CD14-positive monocyte (primary cell): ENCODE results near the gene CACNA1H. TPM values are rescaled to one million over a fixed set of nuclear protein-coding genes. Genes with fewer than 3 reads are reported as not detected.

ENCODE experiments used
- DNase-seq, 3 donors: peaks; one replicate each; pipeline ENCODE4 v3.0.0-alpha.2; 2011 to 2022
- H2AFZ ChIP-seq: 2 replicates; pipeline ENCODE4 v1.6.0; 2012; ENCODE audit warnings: mild to moderate bottlenecking, low read depth, low read length, inconsistent platforms; ENCODE audit not compliant: insufficient read depth, poor library complexity, severe bottlenecking
- H3K27ac ChIP-seq, 2 donors: 1 replicate in 1 of 2; 2 replicates in 1 of 2; pipeline ENCODE4 v1.5.1; 2012 to 2013; ENCODE audit warnings: low read length in 2 of 2, control low read depth in 1 of 2, inconsistent platforms in 1 of 2, low read depth in 1 of 2, mild to moderate bottlenecking in 1 of 2
- H3K27me3 ChIP-seq, 2 donors: one replicate each; pipeline versions ENCODE4 v1.6.0 to v1.6.1; 2011 to 2013; ENCODE audit warnings: low read length in 2 of 2; ENCODE audit not compliant: control insufficient read depth in 2 of 2, insufficient read depth in 2 of 2
- H3K36me3 ChIP-seq, 2 donors: replicated peaks in 1 of 2; 1 replicate in 1 of 2; 2 replicates in 1 of 2; pipeline versions ENCODE4 v1.5.1 to v1.6.1; 2012 to 2013; ENCODE audit warnings: low read length in 2 of 2, control low read depth in 1 of 2, inconsistent platforms in 1 of 2, mild to moderate bottlenecking in 1 of 2; ENCODE audit not compliant: insufficient read depth in 2 of 2, control insufficient read depth in 1 of 2
- H3K4me1 ChIP-seq, 2 donors: 1 replicate in 1 of 2; 2 replicates in 1 of 2; pipeline versions ENCODE4 v1.5.1 to v1.6.1; 2012 to 2013; ENCODE audit warnings: low read length in 2 of 2, control low read depth in 1 of 2, inconsistent platforms in 1 of 2, mild to moderate bottlenecking in 1 of 2, moderate library complexity in 1 of 2; ENCODE audit not compliant: insufficient read depth in 2 of 2, control insufficient read depth in 1 of 2
- H3K4me2 ChIP-seq: replicated peaks from 2 replicates; pipeline ENCODE3; 2012; ENCODE audit warnings: low read length, moderate library complexity, mild to moderate bottlenecking; ENCODE audit not compliant: poor library complexity, severe bottlenecking; ENCODE audit errors: extremely low read depth
- H3K4me3 ChIP-seq, 3 experiments: fragments of 200-600 bp in 1 of 3; sonication (generic) in 1 of 3; replicated peaks in 1 of 3; 1 replicate in 2 of 3; 2 replicates in 1 of 3; pipeline ENCODE4 v1.5.1; 2011 to 2013; ENCODE audit warnings: low read length in 3 of 3, mild to moderate bottlenecking in 3 of 3, control low read depth in 2 of 3, low read depth in 2 of 3, inconsistent platforms in 1 of 3, moderate library complexity in 1 of 3
- H3K79me2 ChIP-seq: 2 replicates; pipeline ENCODE4 v1.6.0; 2012; ENCODE audit warnings: mild to moderate bottlenecking, control low read depth, inconsistent platforms, low read length, moderate library complexity; ENCODE audit not compliant: insufficient read depth
- H3K9ac ChIP-seq: 2 replicates; pipeline ENCODE4 v1.6.0; 2017; ENCODE audit warnings: low read length, mild to moderate bottlenecking; ENCODE audit not compliant: insufficient read depth, poor library complexity, severe bottlenecking
- H3K9me3 ChIP-seq, 2 donors: replicated peaks in 1 of 2; 1 replicate in 1 of 2; 2 replicates in 1 of 2; pipeline versions ENCODE4 v1.5.1 to v1.6.1; 2012 to 2013; ENCODE audit warnings: low read length in 2 of 2, control low read depth in 1 of 2; ENCODE audit not compliant: control insufficient read depth in 1 of 2, insufficient read depth in 1 of 2
- H4K20me1 ChIP-seq: 2 replicates; pipeline ENCODE4 v1.6.0; 2012; ENCODE audit warnings: mild to moderate bottlenecking, low read length, control low read depth, moderate library complexity; ENCODE audit not compliant: insufficient read depth
- H3K27ac Mint-ChIP-seq, 7 donors: one replicate each; pipeline ENCODE4 v1.8.0; 2020; ENCODE audit warnings: mild to moderate bottlenecking in 7 of 7, mixed read lengths in 7 of 7, moderate library complexity in 6 of 7, inconsistent platforms in 2 of 7
- H3K27me3 Mint-ChIP-seq, 3 donors: one replicate each; pipeline ENCODE4 v1.8.0; 2021 to 2022; ENCODE audit warnings: low read depth in 3 of 3, mild to moderate bottlenecking in 3 of 3, mixed read lengths in 3 of 3, moderate library complexity in 3 of 3, inconsistent platforms in 1 of 3
- H3K36me3 Mint-ChIP-seq, 2 donors: one replicate each; pipeline ENCODE4 v1.8.0; 2020; ENCODE audit warnings: mixed read lengths in 2 of 2, inconsistent platforms in 1 of 2, mild to moderate bottlenecking in 1 of 2
- H3K4me1 Mint-ChIP-seq: one replicate; pipeline ENCODE4 v1.8.0; 2020; ENCODE audit warnings: mild to moderate bottlenecking, mixed read lengths
- H3K4me3 Mint-ChIP-seq, 2 donors: one replicate each; pipeline ENCODE4 v1.8.0; 2020; ENCODE audit warnings: mild to moderate bottlenecking in 2 of 2, mixed read lengths in 2 of 2, moderate library complexity in 1 of 2
- H3K9me3 Mint-ChIP-seq, 7 donors: one replicate each; pipeline ENCODE4 v1.8.0; 2020 to 2022; ENCODE audit warnings: mixed read lengths in 7 of 7, mild to moderate bottlenecking in 6 of 7, moderate library complexity in 6 of 7, inconsistent platforms in 2 of 7
- WGBS: methylation state at CpG from one replicate; pipeline ENCODE4 v1.1.5; 2013; ENCODE audit warnings: missing lambda C conversion rate; ENCODE audit not compliant: insufficient coverage; 5-methylcytosine and 5-hydroxymethylcytosine counted together
- intact Hi-C, 2 donors: fragments of 100-400 bp; cut with micrococcal nuclease; formaldehyde crosslinking; loops; one replicate each; pipeline versions ENCODE4 v1.15.0 to v1.15.1; 2023
- polyA plus RNA-seq, 3 donors: library from polyadenylated mRNA; depleted of rRNA in 1 of 3; unstranded in 2 of 3; stranded (reverse) in 1 of 3; fragments of 300-500 nt in 2 of 3; fragments of >200 nt in 1 of 3; fragmentation: Illumina TruSeq in 2 of 3; gene quantifications; 1 replicate in 2 of 3; 2 replicates in 1 of 3; pipeline ENCODE4 v1.2.3, GENCODE V29; 2012 to 2021
- TF ChIP-seq, protein P1 (sequence below): fragments of 200-600 bp; IDR thresholded peaks from one replicate; pipeline ENCODE4 v1.8.0; 2022; ENCODE audit warnings: antibody characterized with exemption, mild to moderate bottlenecking

Gene CACNA1H
- polyA plus RNA-seq, 3 donors: not detected

DNA sequence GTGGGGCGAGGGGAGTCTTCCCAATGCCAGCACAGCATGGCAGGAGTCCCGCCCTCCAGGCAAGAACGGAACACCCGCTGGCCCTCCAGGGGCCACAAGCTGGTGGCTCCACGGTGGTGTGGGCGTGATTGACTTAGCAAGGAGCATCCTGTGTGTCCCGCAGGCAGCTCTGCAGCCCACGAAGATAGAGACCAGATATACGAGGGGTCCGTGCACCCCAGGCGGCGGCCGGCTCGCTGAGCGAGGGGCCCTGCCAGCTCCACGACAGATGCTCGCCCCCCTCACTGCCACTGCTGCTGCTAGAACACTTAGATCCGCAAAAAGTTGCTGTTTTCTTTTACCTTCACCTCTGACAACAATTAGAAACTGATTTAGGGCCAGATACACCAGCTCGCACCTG lies 10.0 kb upstream of the CACNA1H start:
- H3K4me3 Mint-ChIP-seq: no peak overlapping the region
- peaks cover 8 to 20% (median 19%) of the 10 kb centered on the region in 3 donors for H3K27me3 Mint-ChIP-seq
- no peaks in the 10 kb centered on the region for H3K4me1 Mint-ChIP-seq
- H3K4me2 ChIP-seq: no peak overlapping the region
- DNase-seq: no peak
- WGBS: 88% methylated on average over 16 of the region's 19 CpGs
- no peak overlapping the region for H3K27ac ChIP-seq
- no peak overlapping the region for H3K27ac Mint-ChIP-seq
- no peaks in the 10 kb centered on the region for H4K20me1 ChIP-seq
- H3K4me1 ChIP-seq: no peaks in the 10 kb centered on the region
- H3K27me3 ChIP-seq: no peaks in the 10 kb centered on the region
- no peak overlapping the region for H3K9ac ChIP-seq
- no peaks in the 10 kb centered on the region for H3K36me3 Mint-ChIP-seq
- no peak overlapping the region for H3K4me3 ChIP-seq
- H2AFZ ChIP-seq: no peak overlapping the region
- H3K9me3 Mint-ChIP-seq: peaks cover 0 to 11% (median 6%) of the 10 kb centered on the region in 7 donors
- intact Hi-C loops: no loop called here
- H3K9me3 ChIP-seq: peaks cover 0 to 8% of the 10 kb centered on the region in 2 donors
- H3K79me2 ChIP-seq: no peaks in the 10 kb centered on the region
- no peaks in the 10 kb centered on the region for H3K36me3 ChIP-seq
- TF ChIP-seq, protein P1, sequence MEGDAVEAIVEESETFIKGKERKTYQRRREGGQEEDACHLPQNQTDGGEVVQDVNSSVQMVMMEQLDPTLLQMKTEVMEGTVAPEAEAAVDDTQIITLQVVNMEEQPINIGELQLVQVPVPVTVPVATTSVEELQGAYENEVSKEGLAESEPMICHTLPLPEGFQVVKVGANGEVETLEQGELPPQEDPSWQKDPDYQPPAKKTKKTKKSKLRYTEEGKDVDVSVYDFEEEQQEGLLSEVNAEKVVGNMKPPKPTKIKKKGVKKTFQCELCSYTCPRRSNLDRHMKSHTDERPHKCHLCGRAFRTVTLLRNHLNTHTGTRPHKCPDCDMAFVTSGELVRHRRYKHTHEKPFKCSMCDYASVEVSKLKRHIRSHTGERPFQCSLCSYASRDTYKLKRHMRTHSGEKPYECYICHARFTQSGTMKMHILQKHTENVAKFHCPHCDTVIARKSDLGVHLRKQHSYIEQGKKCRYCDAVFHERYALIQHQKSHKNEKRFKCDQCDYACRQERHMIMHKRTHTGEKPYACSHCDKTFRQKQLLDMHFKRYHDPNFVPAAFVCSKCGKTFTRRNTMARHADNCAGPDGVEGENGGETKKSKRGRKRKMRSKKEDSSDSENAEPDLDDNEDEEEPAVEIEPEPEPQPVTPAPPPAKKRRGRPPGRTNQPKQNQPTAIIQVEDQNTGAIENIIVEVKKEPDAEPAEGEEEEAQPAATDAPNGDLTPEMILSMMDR: no peak

DNA sequence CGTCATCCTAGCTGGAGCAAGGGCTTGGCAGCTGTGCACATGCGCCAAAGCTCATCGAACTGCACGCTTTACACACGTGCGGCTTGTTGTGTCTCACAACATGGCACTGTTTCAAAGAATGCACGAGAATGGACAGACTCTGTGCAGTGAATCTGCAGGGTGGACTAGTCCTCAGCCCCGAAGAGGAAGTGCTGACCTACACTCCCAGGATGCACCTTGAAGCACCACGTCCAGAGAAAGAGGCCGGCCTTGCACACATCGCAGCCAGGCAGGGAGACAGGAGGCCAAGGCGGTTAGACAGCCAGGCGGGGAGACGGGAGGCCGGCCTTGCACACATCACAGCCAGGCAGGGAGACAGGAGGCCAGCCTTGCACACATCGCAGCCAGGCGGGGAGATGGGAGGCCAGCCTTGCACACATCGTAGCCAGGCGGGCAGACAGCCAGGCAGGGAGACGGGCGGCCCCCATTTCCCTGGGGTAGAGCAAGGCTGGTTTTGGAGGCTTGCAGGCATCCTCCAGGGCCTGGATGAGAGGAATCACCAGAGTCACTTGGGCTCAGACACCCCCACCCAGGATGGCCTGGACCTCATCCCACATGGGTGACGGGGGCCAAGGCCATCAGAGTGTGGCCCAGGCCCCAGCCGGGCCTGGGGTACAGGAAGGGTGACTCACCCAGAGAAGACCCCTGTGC lies 9.0 kb upstream of the CACNA1H start:
- no peak overlapping the region for H3K4me3 ChIP-seq
- no peaks in the 10 kb centered on the region for H3K79me2 ChIP-seq
- no peaks in the 10 kb centered on the region for H3K36me3 ChIP-seq
- TF ChIP-seq, protein P1: no peak
- Mint-ChIP-seq H3K36me3 (no peaks in the 10 kb centered on the region), H3K27ac (no peak overlapping the region), H3K27me3 (peaks cover 8 to 20% (median 16%) of the 10 kb centered on the region in 3 donors), H3K9me3 (peaks cover 0 to 11% (median 6%) of the 10 kb centered on the region in 7 donors), H3K4me3 (no peak overlapping the region), H3K4me1 (no peaks in the 10 kb centered on the region)
- intact Hi-C loops: no loop called here
- no peaks in the 10 kb centered on the region for H4K20me1 ChIP-seq
- no peak overlapping the region for H2AFZ ChIP-seq
- H3K27me3 ChIP-seq: no peaks in the 10 kb centered on the region
- DNase-seq: no peak
- H3K9ac ChIP-seq: no peak overlapping the region
- H3K27ac ChIP-seq: no peak overlapping the region
- H3K4me1 ChIP-seq: no peaks in the 10 kb centered on the region
- H3K9me3 ChIP-seq: peaks cover 0 to 10% of the 10 kb centered on the region in 2 donors
- WGBS: 79% methylated on average over 22 of the region's 23 CpGs
- no peak overlapping the region for H3K4me2 ChIP-seq
